Peyer's patch (tissue), 4 donors: ENCODE results near the gene USH1G. TPM values are rescaled to one million over a fixed set of nuclear protein-coding genes. Genes with fewer than 3 reads are reported as not detected.

ENCODE experiments used
- DNase-seq, 3 donors: peaks; one replicate each; pipeline ENCODE4 v3.0.0-alpha.2; 2017 to 2019
- H3K27ac ChIP-seq, 4 donors: fragments of 200-600 bp; sonication (generic); one replicate each; pipeline ENCODE4 v1.5.1; 2016 to 2019
- H3K27me3 ChIP-seq, 2 donors: fragments of 200-600 bp; sonication (generic); one replicate each; pipeline ENCODE4 v1.5.1; 2019
- H3K36me3 ChIP-seq, 3 donors: fragments of 200-600 bp; sonication (generic); one replicate each; pipeline ENCODE4 v1.5.1; 2016 to 2019
- H3K4me1 ChIP-seq, 4 donors: fragments of 200-600 bp; sonication (generic); one replicate each; pipeline ENCODE4 v1.5.1; 2016 to 2019
- H3K4me3 ChIP-seq, 4 donors: fragments of 200-600 bp; sonication (generic); 1 replicate in 3 of 4; 2 replicates in 1 of 4; pipeline ENCODE4 v1.5.1; 2016 to 2019; ENCODE audit warnings: mild to moderate bottlenecking in 1 of 4
- H3K9me3 ChIP-seq, 4 donors: fragments of 200-600 bp; sonication (generic); one replicate each; pipeline ENCODE4 v1.5.1; 2016 to 2019; ENCODE audit warnings: mild to moderate bottlenecking in 1 of 4
- CTCF ChIP-seq, 6 experiments: fragments of 450-650 bp in 4 of 6; fragments of 200-600 bp in 2 of 6; sonication (generic) in 1 of 6; IDR thresholded peaks; one replicate each; pipeline ENCODE4 v1.5.1; 2017 to 2019; ENCODE audit warnings: antibody characterized with exemption in 6 of 6, mild to moderate bottlenecking in 3 of 6, moderate library complexity in 1 of 6
- POLR2A ChIP-seq, 2 donors: fragments of 450-650 bp; IDR thresholded peaks; one replicate each; pipeline ENCODE4 v1.5.1; 2017; ENCODE audit warnings: antibody characterized with exemption in 2 of 2, mild to moderate bottlenecking in 2 of 2, moderate library complexity in 2 of 2
- total RNA-seq, 4 donors: library from RNA; depleted of rRNA; stranded (reverse); fragments of >200 nt; gene quantifications; one replicate each; pipeline ENCODE4 v1.1.0, GENCODE V29; 2016

The USH1G gene
- total RNA-seq, 4 donors from 2014 or later: 1.6 to 3.7 (median 2.3) TPM; not detected in 1

- TF ChIP-seq POLR2A (IDR thresholded peaks at IDR 0.05) (no peak), CTCF (IDR thresholded peaks at IDR 0.05) (no peak)
Measured at GRCh38 chr17:74903671-74904070, 19.4 kb downstream of the USH1G start.

DNA sequence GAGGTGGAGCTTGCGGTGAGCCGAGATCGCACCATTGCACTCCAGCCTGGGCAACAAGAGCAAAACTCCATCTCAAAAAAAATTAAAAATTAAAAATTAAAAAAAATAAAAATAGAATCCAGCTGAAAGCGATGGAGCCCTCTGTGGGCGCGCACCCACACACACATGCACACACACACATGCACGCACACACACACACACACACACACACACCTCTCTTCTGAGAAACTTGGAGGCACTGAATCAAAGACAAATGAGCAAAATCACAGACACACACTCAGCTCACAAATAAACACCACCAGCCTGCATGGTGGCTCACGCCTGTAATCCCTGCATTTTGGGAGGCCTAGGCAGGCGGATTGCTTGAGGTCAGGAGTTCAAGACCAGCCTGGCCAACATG is 20.0 kb downstream of the USH1G start:
- no peaks in the 10 kb centered on the region for H3K4me1 ChIP-seq
- TF ChIP-seq POLR2A (IDR thresholded peaks at IDR 0.05) (no peak), CTCF (IDR thresholded peaks at IDR 0.05) (no peak)
- DNase-seq: no peak
- H3K36me3 ChIP-seq: no peaks in the 10 kb centered on the region
- no peak overlapping the region for H3K4me3 ChIP-seq
- H3K27ac ChIP-seq: no peak overlapping the region
- H3K9me3 ChIP-seq: no peaks in the 10 kb centered on the region
- no peaks in the 10 kb centered on the region for H3K27me3 ChIP-seq

More at GRCh38 chr17:74903671-74904070, 19.4 kb downstream of the USH1G start:
- Histone ChIP-seq H3K4me1 (no peaks in the 10 kb centered on the region), H3K36me3 (no peaks in the 10 kb centered on the region), H3K4me3 (no peak overlapping the region), H3K27me3 (no peaks in the 10 kb centered on the region), H3K9me3 (no peaks in the 10 kb centered on the region), H3K27ac (no peak overlapping the region)
- no peak for DNase-seq

GRCh38 chr17:74901353-74902135 is 21.5 kb downstream of the USH1G start:
- no peak for TF ChIP-seq CTCF (IDR thresholded peaks at IDR 0.05)
- no peak for TF ChIP-seq POLR2A (IDR thresholded peaks at IDR 0.05)
- Histone ChIP-seq H3K27me3 (no peaks in the 10 kb centered on the region), H3K4me1 (no peaks in the 10 kb centered on the region), H3K9me3 (no peaks in the 10 kb centered on the region), H3K4me3 (no peak overlapping the region), H3K27ac (no peak overlapping the region), H3K36me3 (no peaks in the 10 kb centered on the region)
- no peak for DNase-seq

- Histone ChIP-seq H3K36me3 (no peaks in the 10 kb centered on the region), H3K4me1 (no peaks in the 10 kb centered on the region), H3K9me3 (no peaks in the 10 kb centered on the region), H3K27ac (no peak overlapping the region), H3K27me3 (no peaks in the 10 kb centered on the region), H3K4me3 (no peak overlapping the region)
- DNase-seq: no peak
- TF ChIP-seq CTCF (IDR thresholded peaks at IDR 0.05): no peak
- TF ChIP-seq POLR2A (IDR thresholded peaks at IDR 0.05): no peak
Measured at GRCh38 chr17:74900208-74900607, 22.8 kb downstream of the USH1G start.

DNA sequence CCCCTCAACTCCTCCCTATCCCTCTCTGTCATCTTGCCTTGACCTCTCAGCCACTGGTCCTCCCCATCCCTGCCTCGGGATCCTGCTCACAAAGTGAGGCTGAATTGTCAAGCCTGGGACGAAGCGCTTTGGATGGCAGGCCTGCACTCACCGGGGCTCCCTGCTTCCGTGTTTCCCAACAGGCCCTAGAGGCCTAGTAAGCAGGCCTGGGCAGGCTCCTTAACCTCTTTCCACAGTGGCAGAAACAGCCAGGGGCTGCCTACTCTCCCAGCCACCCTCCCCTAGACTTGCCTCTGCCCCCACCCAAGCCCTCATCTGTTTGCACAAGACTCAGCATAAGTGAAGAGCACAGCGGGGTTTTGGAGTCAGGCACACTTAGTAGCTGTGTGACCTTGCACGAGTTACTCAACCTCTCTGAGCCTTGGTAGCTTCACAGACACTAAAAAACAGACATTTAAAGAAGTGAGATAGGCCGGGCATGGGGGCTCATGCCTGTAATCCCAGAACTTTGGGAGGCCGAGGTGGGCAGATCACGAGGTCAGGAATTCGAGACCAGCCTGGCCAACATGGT is 24.6 kb downstream of the USH1G start:
- peaks cover 0 to 9% of the 10 kb centered on the region in 2 donors for H3K27me3 ChIP-seq
- no peak overlapping the region for H3K4me3 ChIP-seq
- H3K9me3 ChIP-seq: no peaks in the 10 kb centered on the region
- H3K36me3 ChIP-seq: no peaks in the 10 kb centered on the region
- H3K27ac ChIP-seq: no peak overlapping the region
- TF ChIP-seq CTCF (IDR thresholded peaks at IDR 0.05) (no peak), POLR2A (IDR thresholded peaks at IDR 0.05) (no peak)
- no peak for DNase-seq
- peaks cover 0 to 5% (median 2%) of the 10 kb centered on the region in 4 donors for H3K4me1 ChIP-seq
